ENCODE data around the gene SASH1.

DNA sequence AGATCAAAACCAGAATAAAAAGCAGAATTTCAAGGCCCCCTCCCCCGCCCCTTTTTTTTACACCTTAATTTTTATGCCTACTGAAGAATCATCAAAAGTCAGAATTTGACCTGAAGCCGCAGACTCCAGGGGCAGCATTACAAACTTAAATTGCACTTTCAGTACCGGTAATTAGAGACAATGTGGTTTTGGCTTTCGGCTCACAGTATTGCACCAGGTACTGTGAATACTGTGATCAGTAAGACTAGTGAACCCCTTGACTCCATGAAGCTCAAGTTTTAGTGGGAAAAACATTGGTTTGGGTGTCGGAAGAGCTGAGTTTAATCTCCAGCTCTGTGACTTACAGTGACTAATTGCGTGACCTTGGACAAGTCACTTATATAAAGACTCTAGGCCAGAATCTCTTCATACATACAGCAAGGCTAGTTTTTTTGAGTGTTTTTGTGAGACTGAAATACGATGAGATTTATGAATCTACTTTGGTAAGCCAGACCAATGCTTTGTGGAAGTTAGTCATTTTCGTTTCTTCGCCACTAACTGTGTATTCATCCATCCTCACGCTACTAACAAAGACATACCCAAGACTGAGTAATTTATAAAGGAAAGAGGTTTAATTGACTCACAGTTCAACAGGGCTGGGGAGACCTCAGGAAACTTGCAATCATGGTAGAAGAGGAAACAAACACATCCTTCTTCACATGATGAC, 114.7 kb downstream of the SASH1 start:
- TF ChIP-seq, protein P1, sequence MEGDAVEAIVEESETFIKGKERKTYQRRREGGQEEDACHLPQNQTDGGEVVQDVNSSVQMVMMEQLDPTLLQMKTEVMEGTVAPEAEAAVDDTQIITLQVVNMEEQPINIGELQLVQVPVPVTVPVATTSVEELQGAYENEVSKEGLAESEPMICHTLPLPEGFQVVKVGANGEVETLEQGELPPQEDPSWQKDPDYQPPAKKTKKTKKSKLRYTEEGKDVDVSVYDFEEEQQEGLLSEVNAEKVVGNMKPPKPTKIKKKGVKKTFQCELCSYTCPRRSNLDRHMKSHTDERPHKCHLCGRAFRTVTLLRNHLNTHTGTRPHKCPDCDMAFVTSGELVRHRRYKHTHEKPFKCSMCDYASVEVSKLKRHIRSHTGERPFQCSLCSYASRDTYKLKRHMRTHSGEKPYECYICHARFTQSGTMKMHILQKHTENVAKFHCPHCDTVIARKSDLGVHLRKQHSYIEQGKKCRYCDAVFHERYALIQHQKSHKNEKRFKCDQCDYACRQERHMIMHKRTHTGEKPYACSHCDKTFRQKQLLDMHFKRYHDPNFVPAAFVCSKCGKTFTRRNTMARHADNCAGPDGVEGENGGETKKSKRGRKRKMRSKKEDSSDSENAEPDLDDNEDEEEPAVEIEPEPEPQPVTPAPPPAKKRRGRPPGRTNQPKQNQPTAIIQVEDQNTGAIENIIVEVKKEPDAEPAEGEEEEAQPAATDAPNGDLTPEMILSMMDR (conservative IDR thresholded peaks at IDR 0.05 in 1 of 2, IDR thresholded peaks at IDR 0.05 in 1 of 2; ENCODE audit: low read depth in 1 of 2, low read length in 2 of 2) = no peak
- no peak for TF ChIP-seq EZH2 (IDR thresholded peaks at IDR 0.05; ENCODE audit: low read length, missing control alignments)
